ENCODE measurements around the gene WNK2.
"Not testable (repeated sequence)": the region's sequence is repeated elsewhere in the genome, so short reads cannot be mapped to it uniquely, and the experiment has no call there.

WNK2 gene

GRCh38 chr9:93353413-93354310 is 169.7 kb downstream of the WNK2 start:
- in situ Hi-C loops (cut with HindIII; ENCODE audit: low sequenced_read_pairs) = not testable (repeated sequence)

GRCh38 chr9:93354451-93354850 is 170.5 kb downstream of the WNK2 start:
- in situ Hi-C loops (cut with HindIII; ENCODE audit: low sequenced_read_pairs) = no loop called here

- in situ Hi-C loops (cut with HindIII; ENCODE audit: low sequenced_read_pairs) = no loop called here
Observed at GRCh38 chr9:93355827-93356226, 171.9 kb downstream of the WNK2 start.

GRCh38 chr9:93357649-93358048 is 173.7 kb downstream of the WNK2 start:
- in situ Hi-C loops (cut with HindIII; ENCODE audit: low sequenced_read_pairs) = no loop called here

GRCh38 chr9:93359907-93360306 is 176.0 kb downstream of the WNK2 start:
- in situ Hi-C loops (cut with HindIII; ENCODE audit: low sequenced_read_pairs) = not testable (repeated sequence)

- in situ Hi-C loops (cut with HindIII; ENCODE audit: low sequenced_read_pairs) = no loop called here
Observed at GRCh38 chr9:93361995-93362394, 178.1 kb downstream of the WNK2 start.

- in situ Hi-C loops (cut with HindIII; ENCODE audit: low sequenced_read_pairs) = no loop called here
Observed at GRCh38 chr9:93364734-93365426, 180.9 kb downstream of the WNK2 start.

- in situ Hi-C loops (cut with HindIII; ENCODE audit: low sequenced_read_pairs) = no loop called here
Observed at GRCh38 chr9:93365427-93366118, 181.6 kb downstream of the WNK2 start.

GRCh38 chr9:93366119-93366447 is 182.1 kb downstream of the WNK2 start:
- in situ Hi-C loops (cut with HindIII; ENCODE audit: low sequenced_read_pairs) = no loop called here

GRCh38 chr9:93366486-93366885 is 182.5 kb downstream of the WNK2 start:
- in situ Hi-C loops (cut with HindIII; ENCODE audit: low sequenced_read_pairs) = not testable (repeated sequence)

GRCh38 chr9:93368437-93368836 is 184.5 kb downstream of the WNK2 start:
- in situ Hi-C loops (cut with HindIII; ENCODE audit: low sequenced_read_pairs) = no loop called here

- in situ Hi-C loops (cut with HindIII; ENCODE audit: low sequenced_read_pairs) = no loop called here
Observed at GRCh38 chr9:93369686-93370085, 185.7 kb downstream of the WNK2 start.

All from endothelial cell of hepatic sinusoid (primary cell).